Measurements from ENCODE around the gene TXNRD2. TPM values are rescaled to one million over a fixed set of nuclear protein-coding genes. Genes with fewer than 3 reads are reported as not detected.
A peak's percentile ranks its signal among the peaks of the same experiment; 100 is the strongest.

Gene TXNRD2
- total RNA-seq, 4 donors from 2014 or later = 34.8 to 40.6 (median 37.8) TPM

DNA sequence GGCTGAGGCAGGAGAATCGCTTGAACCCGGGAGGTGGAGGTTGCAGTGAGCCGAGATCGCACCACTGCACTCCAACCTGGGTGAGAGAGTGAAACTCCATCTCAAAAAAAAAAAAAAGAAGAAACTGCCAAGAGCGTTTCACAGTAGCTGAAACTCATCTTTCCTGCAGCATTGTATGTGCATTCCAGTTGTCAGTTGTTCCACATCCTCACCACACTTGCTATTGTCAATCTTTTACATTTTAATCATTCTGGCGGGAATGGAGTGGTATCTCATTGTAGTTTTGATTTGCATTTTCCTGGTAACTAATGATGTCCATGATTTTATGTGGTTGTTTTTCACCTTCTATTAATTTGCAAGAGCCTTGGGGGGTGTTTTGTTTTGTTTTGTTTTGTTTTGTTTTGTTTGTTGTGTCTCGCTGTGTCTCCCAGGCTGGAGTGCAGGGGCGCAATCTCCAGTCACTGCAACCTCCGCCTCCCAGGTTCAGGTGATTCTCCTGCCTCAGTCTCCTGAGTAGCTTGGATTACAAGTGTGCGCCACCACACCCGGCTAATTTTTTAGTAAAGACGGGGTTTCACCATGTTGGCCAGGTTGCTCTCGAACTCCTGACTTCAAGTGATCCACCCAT lies 78.9 kb downstream of the TXNRD2 start:
- Histone ChIP-seq H3K4me1 (peaks cover 0 to 6% (median 0%) of the 10 kb centered on the region in 4 donors), H3K27ac (no peak overlapping the region), H3K27me3 (no peaks in the 10 kb centered on the region), H3K4me3 (no peak overlapping the region), H3K9me3 (no peaks in the 10 kb centered on the region), H3K36me3 (no peaks in the 10 kb centered on the region)
- 93 to 97% methylated on average over 13 of the region's 13 CpGs for WGBS, 2 donors
- peak in 1 of 2 donors; percentile 1 for DNase-seq (ENCODE audit: low spot score in 2 of 2)
- no peak for TF ChIP-seq EP300 (IDR thresholded peaks at IDR 0.05)

DNA sequence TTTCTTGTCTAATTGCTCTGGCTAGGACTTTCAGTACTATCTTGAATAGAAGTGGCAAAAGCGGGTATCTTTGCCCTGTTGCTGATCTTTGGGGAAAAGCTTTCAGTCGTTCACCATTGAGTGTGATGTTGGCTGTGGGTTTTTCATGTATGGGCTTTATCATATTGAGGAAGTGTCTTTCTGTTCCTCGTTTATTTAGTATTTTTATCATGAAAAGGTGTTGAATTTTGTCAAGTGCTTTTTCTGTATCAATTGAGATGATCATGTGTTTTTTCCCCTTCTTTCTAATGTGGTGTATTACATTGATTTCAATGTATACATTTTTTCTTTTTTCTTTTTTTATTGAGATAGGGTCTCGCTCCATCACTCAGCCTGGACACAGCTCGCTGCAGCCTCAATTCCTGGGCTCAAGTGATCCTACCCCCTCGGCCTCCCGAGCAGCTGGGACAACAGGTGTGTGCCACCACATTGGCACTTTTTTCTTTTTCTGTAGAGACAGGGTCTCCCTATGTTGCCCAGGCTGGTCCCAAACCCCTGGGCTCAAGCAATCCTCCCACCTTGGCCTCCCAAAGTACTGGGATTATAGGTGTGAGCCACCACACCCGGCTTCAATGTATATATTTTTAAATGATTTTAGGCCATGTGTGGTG lies 81.6 kb downstream of the TXNRD2 start:
- H3K36me3 ChIP-seq = no peaks in the 10 kb centered on the region
- DNase-seq (ENCODE audit: low spot score in 2 of 2) = no peak
- WGBS, 2 donors = 93 to 96% methylated on average over 8 of the region's 8 CpGs
- no peak overlapping the region for H3K27ac ChIP-seq
- H3K4me1 ChIP-seq = peaks cover 0 to 15% (median 13%) of the 10 kb centered on the region in 4 donors
- no peak overlapping the region for H3K4me3 ChIP-seq
- no peaks in the 10 kb centered on the region for H3K27me3 ChIP-seq
- TF ChIP-seq POLR2A (IDR thresholded peaks at IDR 0.05) (no peak), EP300 (IDR thresholded peaks at IDR 0.05) (no peak)
- TF ChIP-seq, protein P1, sequence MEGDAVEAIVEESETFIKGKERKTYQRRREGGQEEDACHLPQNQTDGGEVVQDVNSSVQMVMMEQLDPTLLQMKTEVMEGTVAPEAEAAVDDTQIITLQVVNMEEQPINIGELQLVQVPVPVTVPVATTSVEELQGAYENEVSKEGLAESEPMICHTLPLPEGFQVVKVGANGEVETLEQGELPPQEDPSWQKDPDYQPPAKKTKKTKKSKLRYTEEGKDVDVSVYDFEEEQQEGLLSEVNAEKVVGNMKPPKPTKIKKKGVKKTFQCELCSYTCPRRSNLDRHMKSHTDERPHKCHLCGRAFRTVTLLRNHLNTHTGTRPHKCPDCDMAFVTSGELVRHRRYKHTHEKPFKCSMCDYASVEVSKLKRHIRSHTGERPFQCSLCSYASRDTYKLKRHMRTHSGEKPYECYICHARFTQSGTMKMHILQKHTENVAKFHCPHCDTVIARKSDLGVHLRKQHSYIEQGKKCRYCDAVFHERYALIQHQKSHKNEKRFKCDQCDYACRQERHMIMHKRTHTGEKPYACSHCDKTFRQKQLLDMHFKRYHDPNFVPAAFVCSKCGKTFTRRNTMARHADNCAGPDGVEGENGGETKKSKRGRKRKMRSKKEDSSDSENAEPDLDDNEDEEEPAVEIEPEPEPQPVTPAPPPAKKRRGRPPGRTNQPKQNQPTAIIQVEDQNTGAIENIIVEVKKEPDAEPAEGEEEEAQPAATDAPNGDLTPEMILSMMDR (IDR thresholded peaks at IDR 0.05) = no peak
- H3K9me3 ChIP-seq = no peaks in the 10 kb centered on the region

DNA sequence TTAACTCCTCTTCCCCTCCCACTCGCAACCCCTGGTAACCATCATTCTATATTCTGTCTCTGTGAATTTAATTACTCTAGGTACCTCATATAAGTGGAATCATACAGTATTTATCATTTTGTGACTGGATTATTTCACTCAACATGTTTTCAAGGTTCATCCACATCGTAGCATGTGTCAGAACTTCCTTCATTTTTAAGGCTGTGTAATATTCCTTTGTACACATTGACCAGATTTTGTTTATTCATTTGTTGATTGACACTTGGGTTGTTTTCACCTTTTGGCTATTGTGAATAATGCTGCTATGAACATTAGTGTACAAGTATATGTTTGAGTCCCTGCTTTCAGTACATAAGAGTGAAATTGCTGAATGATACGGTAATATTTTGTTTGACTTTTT lies 84.2 kb downstream of the TXNRD2 start:
- 96 to 99% methylated on average over 3 of the region's 3 CpGs for WGBS, 2 donors
- TF ChIP-seq EP300 (IDR thresholded peaks at IDR 0.05) = no peak
- TF ChIP-seq POLR2A (IDR thresholded peaks at IDR 0.05) = no peak
- TF ChIP-seq, protein P1 (IDR thresholded peaks at IDR 0.05) = no peak
- H3K4me3 ChIP-seq = no peak overlapping the region

DNA sequence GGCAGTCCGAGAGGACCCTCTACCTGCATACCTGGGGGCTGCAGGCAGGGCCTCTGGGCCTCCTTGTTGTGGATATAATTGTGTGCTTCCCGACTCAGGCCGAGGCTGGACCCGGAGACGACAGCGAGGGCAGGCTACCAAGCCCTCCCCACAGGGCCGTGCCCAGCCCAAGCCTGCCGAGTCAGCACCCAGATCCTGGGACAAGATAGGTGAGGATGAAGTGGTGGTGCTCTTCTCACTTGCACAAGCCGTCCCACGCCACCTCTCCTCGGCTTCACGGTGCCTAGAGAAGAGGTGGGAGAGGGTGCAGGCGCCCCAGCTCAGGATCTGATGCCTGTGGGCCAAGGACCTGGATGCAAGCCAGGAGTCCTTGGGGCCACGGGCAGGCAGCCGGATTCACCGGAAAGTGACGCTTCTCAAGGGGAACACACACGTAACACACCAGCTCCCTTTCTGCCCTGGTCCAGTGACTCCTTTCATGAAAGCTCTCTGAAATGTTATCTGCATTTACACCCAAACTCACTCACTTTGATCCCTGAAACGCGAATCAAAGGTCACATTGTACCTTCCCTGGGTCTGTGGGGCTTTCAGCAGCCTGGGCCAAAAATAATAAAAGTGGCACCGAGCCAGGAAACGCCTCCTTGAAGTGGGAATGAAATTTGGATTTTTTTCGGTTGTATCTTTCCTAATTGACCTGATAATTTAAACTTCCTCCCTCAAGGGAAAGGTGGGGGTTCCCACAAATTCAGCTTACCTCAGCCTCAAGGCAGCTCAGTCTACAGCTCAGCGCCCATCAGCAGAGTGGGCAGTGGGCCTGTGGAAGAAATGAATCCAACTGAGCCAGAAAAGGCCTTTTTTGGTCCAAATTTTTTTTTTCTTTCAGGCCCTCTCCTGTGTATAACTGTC lies 85.9 kb downstream of the TXNRD2 start:
- DNase-seq (ENCODE audit: low spot score in 2 of 2) = peak in 1 of 2 donors; percentile 56
- Histone ChIP-seq H3K9me3 (no peaks in the 10 kb centered on the region), H3K27ac (peak overlapping the region; percentile 88 to 99 (median 94)), H3K4me1 (peaks cover 0 to 48% (median 25%) of the 10 kb centered on the region in 4 donors), H3K27me3 (no peaks in the 10 kb centered on the region), H3K4me3 (peak overlapping the region; percentile 74 to 96 (median 87)), H3K36me3 (peaks cover 0 to 19% (median 0%) of the 10 kb centered on the region in 3 donors)
- whole genome bisulfite sequencing, 2 donors = 2 to 6% methylated on average over 10 to 24 of the region's 24 CpGs
- TF ChIP-seq, protein P1 (IDR thresholded peaks at IDR 0.05) = no peak
- TF ChIP-seq EP300 (IDR thresholded peaks at IDR 0.05) = peak in 1 of 2 donors; percentile 16

More for the DNA sequence above, 84.2 kb downstream of the TXNRD2 start:
- Histone ChIP-seq H3K27me3 (no peaks in the 10 kb centered on the region), H3K27ac (no peak overlapping the region), H3K36me3 (peaks cover 0 to 2% (median 0%) of the 10 kb centered on the region in 3 donors), H3K9me3 (no peaks in the 10 kb centered on the region), H3K4me1 (peaks cover 0 to 33% (median 24%) of the 10 kb centered on the region in 4 donors)
- DNase-seq (ENCODE audit: low spot score in 2 of 2) = no peak

DNA sequence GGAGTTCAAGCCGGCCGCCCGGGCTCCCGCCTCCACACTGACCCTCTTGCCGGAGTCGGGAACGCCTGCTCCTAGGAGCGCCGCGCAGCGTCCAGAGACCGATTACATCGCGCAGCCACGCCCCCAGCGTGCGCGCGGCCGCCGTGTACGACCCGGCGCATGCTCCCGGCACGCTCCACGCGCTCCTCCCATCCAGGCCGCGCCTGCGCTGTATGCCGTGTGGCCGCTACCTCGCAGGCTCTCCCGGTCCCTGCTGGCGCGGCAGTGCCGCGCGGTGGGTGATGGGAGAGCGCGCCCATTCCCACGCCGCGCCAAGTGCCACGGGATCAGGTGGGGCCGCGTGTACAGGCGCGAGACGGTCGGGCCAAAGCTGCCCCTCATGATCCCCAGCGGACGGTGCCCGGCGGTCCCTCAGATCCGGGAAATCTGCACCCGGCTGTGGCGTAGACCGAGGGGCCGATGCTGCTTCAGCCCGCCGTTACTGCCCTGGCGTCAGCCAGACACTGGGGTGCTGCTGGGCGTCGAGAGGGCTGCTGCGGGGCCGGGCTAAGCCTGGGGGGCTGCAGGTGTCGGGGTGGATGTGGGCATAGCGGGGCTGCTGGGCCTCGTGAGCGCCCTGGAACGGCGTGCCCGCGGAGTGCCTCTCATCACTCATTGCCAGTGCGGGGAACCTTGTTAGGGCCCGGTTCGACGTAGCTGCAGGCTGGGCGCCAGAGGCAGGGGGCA lies 86.7 kb downstream of the TXNRD2 start, which contains the start of the genes GNB1L and RTL10:
Gene GNB1L (minus strand): TSS at position 97 of the 726 bp plus-strand sequence. CDS start 33,519 bp downstream, outside the sequence.
Gene RTL10 (minus strand): TSS at position 97 of the 726 bp plus-strand sequence. CDS start 2,613 bp downstream, outside the sequence.
- peak; percentile 84 to 98 for TF ChIP-seq EP300 (IDR thresholded peaks at IDR 0.05)
- TF ChIP-seq, protein P1 (IDR thresholded peaks at IDR 0.05) = peak in 3 of 5 experiments; percentile 3 to 62 (median 42)
- TF ChIP-seq POLR2A (IDR thresholded peaks at IDR 0.05) = peak; percentile 91 to 95
- WGBS, 2 donors = 0 to 1% methylated on average over 6 to 51 of the region's 81 CpGs
- Histone ChIP-seq H3K9me3 (no peaks in the 10 kb centered on the region), H3K36me3 (peaks cover 0 to 27% (median 6%) of the 10 kb centered on the region in 3 donors), H3K4me1 (peaks cover 0 to 54% (median 25%) of the 10 kb centered on the region in 4 donors), H3K4me3 (peak within 1 kb of the TSS; percentile 74 to 96 (median 87)), H3K27ac (peak within 1 kb of the TSS; percentile 88 to 99 (median 94)), H3K27me3 (no peaks in the 10 kb centered on the region)
- DNase-seq (ENCODE audit: low spot score in 2 of 2) = peak; percentile 90 to 93

Measured in tibial nerve (tissue), 4 donors.